Measurements from ENCODE around the gene RABEPK. TPM values are rescaled to one million over a fixed set of nuclear protein-coding genes. Genes with fewer than 3 reads are reported as not detected.
A peak's percentile ranks its signal among the peaks of the same experiment; 100 is the strongest.
"Not testable (repeated sequence)": the region's sequence is repeated elsewhere in the genome, so short reads cannot be mapped to it uniquely, and the experiment has no call there.

The RABEPK gene
- total RNA-seq, 1 donor from 2014 or later, result 20.5 TPM

GRCh38 chr9:125214186-125214585, 13.8 kb downstream of the RABEPK start:
- peaks cover 35% of the 10 kb centered on the region for H3K36me3 Mint-ChIP-seq
- H3K27ac Mint-ChIP-seq, result no peak overlapping the region
- H3K4me3 Mint-ChIP-seq, result no peak overlapping the region
- no peaks in the 10 kb centered on the region for H3K9me3 Mint-ChIP-seq
- no peaks in the 10 kb centered on the region for H3K4me1 Mint-ChIP-seq
- DNase-seq (ENCODE audit: low spot score in 2 of 2, unreplicated experiment in 2 of 2), result no peak
- no peak for TF ChIP-seq CTCF (IDR thresholded peaks at IDR 0.05; ENCODE audit: unreplicated experiment)
- H3K27me3 Mint-ChIP-seq (ENCODE audit: low read depth), result no peaks in the 10 kb centered on the region

GRCh38 chr9:125218621-125219020, 18.3 kb downstream of the RABEPK start:
- no peak for DNase-seq (ENCODE audit: low spot score in 2 of 2, unreplicated experiment in 2 of 2)
- no peak overlapping the region for H3K4me3 Mint-ChIP-seq
- no peaks in the 10 kb centered on the region for H3K9me3 Mint-ChIP-seq
- H3K27me3 Mint-ChIP-seq (ENCODE audit: low read depth), result no peaks in the 10 kb centered on the region
- no peak overlapping the region for H3K27ac Mint-ChIP-seq
- no peaks in the 10 kb centered on the region for H3K4me1 Mint-ChIP-seq
- TF ChIP-seq CTCF (IDR thresholded peaks at IDR 0.05; ENCODE audit: unreplicated experiment), result no peak
- peaks cover 32% of the 10 kb centered on the region for H3K36me3 Mint-ChIP-seq

GRCh38 chr9:125224858-125225257, 24.5 kb downstream of the RABEPK start:
- DNase-seq (ENCODE audit: low spot score in 2 of 2, unreplicated experiment in 2 of 2); H3K27ac Mint-ChIP-seq; H3K27me3 Mint-ChIP-seq (ENCODE audit: low read depth); H3K4me3 Mint-ChIP-seq; H3K9me3 Mint-ChIP-seq; H3K4me1 Mint-ChIP-seq: not testable (repeated sequence)
- peaks cover 13% of the 10 kb centered on the region for H3K36me3 Mint-ChIP-seq

GRCh38 chr9:125227761-125228160, 27.4 kb downstream of the RABEPK start:
- Mint-ChIP-seq H3K27ac (no peak overlapping the region), H3K4me3 (no peak overlapping the region), H3K4me1 (no peaks in the 10 kb centered on the region), H3K36me3 (peaks cover 12% of the 10 kb centered on the region), H3K9me3 (no peaks in the 10 kb centered on the region), H3K27me3 (ENCODE audit: low read depth) (no peaks in the 10 kb centered on the region)
- no peak for DNase-seq (ENCODE audit: low spot score in 2 of 2, unreplicated experiment in 2 of 2)
- TF ChIP-seq CTCF (IDR thresholded peaks at IDR 0.05; ENCODE audit: unreplicated experiment), result no peak

- Mint-ChIP-seq H3K27ac (peak overlapping the region; percentile 51), H3K9me3 (no peaks in the 10 kb centered on the region), H3K27me3 (ENCODE audit: low read depth) (no peaks in the 10 kb centered on the region), H3K4me3 (no peak overlapping the region), H3K4me1 (peaks cover 37% of the 10 kb centered on the region), H3K36me3 (peaks cover 40% of the 10 kb centered on the region)
- DNase-seq (ENCODE audit: low spot score in 2 of 2, unreplicated experiment in 2 of 2), result no peak
- no peak for TF ChIP-seq CTCF (IDR thresholded peaks at IDR 0.05; ENCODE audit: unreplicated experiment)
Observed at GRCh38 chr9:125233678-125234077, 33.3 kb downstream of the RABEPK start.

GRCh38 chr9:125234099-125234498, 33.8 kb downstream of the RABEPK start:
- not testable (repeated sequence) for H3K4me3 Mint-ChIP-seq, H3K27ac Mint-ChIP-seq
- peaks cover 41% of the 10 kb centered on the region for H3K4me1 Mint-ChIP-seq

More at GRCh38 chr9:125234099-125234498, 33.8 kb downstream of the RABEPK start:
- H3K27me3 Mint-ChIP-seq (ENCODE audit: low read depth); DNase-seq (ENCODE audit: low spot score in 2 of 2, unreplicated experiment in 2 of 2); H3K9me3 Mint-ChIP-seq: not testable (repeated sequence)
- H3K36me3 Mint-ChIP-seq, result peaks cover 45% of the 10 kb centered on the region

Measured in mesothelial cell of epicardium (in vitro differentiated cells).